Middle frontal gyrus (tissue), 1 donor: ENCODE data around the gene VOPP1.
"Not testable (repeated sequence)": the region's sequence is repeated elsewhere in the genome, so short reads cannot be mapped to it uniquely, and the experiment has no call there.

Experiments
- DNase-seq: peaks from one replicate; pipeline ENCODE4 v3.0.0-alpha.2; 2015; ENCODE audit warnings: low spot score; ENCODE audit errors: extremely low spot score

VOPP1 gene

DNA sequence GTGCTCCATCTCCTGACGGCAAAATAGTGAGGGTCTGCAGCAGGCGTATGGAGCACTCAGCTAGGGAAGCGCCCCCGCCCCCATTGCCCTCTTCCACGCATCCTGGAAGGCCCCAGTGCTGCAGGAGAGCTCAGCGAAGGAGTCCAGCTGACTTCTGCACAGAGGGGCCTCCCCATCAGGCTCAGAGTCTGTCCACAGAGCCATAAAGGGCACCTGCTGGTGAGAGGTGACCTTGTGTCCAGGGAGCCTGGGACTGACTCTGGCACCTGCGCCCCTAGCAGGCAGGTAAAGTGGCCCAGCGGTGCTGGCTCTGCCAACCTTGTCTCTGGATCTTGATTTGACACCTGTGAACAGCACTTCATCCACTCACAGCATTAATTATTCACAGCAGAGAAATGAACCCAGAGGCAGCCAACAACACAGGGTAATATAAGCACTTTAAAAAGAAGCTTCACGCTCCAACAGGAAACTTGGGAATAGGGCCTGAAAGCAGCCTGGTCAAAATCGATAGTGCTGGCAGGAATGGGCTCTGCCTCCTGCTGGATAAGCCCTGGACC, 59.6 kb downstream of the VOPP1 start:
- no peak for DNase-seq

DNA sequence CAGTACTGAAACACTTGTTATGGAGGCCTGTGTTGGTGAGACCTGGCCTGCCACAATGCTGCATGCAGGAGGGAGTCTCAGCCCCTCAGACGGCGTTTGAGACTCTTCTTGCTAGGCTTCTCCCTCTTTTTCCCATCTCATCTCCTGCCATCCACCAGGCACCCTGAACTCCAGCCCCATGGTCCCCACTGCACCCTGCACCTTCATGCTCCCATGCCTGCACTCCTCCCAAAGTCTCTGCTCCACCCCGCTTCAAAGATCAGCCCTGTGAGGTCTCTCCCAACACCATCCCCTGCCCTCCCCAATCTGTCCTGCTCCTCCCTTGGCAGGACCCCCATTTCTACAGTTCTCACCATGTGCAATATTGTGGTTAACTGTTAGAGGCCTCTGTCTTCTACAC, 61.7 kb downstream of the VOPP1 start:
- no peak for DNase-seq

DNA sequence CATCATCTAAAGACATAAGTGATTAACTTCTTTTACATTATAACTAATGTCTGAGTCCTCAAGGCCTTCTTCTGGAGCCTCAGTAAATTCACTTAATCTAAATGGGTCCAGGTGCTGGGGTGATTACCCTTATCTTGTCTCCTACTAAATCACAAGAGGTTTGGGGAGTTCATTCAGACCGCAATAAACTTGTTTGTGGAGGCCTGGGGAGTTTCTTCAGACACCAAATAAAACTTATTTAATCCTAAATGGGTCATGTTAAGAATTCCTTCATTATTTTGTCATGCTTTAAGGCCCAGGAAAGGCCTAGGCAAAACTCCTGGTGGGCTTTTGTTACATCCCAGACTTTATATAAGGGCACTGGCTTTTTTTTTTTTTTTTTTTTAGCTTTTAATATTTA, 62.1 kb downstream of the VOPP1 start:
- DNase-seq: not testable (repeated sequence)

DNA sequence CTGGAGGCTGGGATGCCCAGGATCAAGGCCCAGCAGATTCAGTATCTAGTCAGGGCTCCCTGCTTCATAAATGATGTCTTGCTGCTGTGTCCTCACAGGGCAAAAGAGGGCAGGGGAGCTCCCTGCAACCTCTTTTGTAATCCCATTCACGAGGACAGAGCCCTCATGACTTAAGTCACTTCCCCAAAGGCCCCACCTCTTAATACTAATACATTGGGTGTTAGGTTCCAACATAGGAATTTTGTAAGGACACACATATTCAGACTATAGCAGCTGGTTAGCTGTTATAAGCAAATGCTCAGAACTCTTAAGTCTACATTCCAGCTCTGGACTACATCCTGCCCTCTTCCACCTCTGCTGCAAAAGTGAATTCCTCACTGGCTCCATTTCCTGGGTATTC, 63.0 kb downstream of the VOPP1 start:
- DNase-seq: no peak

DNA sequence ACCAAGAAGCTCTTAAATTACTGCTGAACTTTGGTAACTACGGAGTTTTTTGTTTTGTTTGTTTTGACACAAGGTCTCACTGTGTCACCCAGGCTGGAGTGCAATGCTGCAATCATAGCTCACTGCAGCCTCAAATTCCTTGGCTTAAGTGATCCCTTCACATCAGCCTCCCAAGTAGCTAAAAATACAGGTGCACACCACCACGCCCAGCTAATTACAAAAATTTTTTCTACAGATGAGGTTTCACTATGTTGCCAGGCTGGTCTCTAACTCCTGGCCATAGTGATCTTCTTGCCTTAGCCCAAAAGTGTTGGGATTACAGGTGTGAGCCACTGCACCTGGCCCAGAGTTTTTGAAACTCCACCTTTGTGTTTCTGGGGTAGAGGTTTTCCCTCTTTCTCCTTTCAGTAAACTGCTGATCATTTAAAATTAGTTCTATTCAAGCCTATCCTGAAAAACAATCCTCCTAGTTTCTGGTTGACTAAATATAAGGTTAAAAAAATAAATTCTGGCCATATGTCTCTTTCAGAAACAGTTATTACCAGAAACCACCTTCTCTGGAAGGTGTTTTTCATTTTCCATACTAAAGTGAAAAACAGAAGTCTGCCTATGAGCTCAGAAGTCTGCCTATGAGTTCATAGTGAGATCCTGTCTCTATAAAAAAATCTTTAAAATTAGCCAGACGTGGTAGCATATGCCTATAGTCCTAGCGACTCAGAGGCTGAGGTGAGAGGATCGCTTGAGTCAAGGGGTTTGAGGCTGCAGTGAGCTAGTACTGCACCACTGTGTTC, 63.9 kb downstream of the VOPP1 start:
- DNase-seq: no peak

DNA sequence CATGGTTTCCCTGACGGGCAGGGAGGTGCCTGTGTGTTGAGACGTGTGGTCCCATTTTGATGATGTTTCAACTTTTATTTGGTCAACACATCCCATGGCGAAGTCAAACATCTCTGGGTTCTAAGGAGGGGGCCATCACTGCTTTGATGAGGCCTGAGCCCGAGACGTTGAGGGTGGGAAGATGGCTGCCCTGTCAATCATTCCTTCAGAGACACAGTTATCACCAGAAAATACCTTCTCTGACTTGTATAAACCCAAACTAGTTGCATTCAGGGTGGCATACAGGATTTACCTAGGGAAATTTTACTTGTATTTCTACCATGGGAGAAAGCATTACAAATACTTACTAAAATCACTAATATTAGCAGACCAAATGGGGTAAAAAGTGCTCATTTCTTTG, 64.6 kb downstream of the VOPP1 start:
- no peak for DNase-seq

DNA sequence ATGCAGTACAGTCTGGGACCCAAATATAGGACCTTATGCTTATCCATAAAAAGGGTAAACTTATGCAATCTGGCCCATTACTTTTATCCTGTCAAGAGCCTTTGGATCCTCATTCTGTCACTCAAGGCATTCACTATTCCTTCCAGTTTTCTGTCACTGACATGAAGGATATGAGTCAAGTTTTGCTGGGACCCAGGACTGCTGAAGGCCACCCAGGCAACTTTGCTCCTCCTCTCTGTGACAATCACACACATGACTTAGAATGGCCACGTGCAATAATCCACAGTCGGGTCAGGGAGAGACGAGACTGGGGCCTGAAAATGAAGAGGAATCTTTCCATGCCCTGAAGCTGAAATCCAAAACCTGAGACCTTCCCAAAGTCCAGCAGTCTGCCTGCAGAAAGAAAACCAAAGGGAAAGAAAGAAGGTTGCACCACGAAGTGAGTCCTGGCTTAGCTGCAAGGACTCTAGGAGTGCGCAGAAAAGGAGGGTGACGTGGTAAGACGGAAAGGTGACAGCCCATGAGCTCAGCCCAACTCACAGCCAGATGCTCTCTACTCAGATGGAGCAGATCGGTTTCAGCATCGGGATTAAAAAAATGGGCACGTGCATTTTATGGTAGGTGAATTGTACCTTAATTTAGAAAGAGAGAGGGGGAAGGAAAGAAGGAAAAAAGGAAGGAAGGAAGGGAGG, 67.2 kb downstream of the VOPP1 start:
- DNase-seq: no peak

DNA sequence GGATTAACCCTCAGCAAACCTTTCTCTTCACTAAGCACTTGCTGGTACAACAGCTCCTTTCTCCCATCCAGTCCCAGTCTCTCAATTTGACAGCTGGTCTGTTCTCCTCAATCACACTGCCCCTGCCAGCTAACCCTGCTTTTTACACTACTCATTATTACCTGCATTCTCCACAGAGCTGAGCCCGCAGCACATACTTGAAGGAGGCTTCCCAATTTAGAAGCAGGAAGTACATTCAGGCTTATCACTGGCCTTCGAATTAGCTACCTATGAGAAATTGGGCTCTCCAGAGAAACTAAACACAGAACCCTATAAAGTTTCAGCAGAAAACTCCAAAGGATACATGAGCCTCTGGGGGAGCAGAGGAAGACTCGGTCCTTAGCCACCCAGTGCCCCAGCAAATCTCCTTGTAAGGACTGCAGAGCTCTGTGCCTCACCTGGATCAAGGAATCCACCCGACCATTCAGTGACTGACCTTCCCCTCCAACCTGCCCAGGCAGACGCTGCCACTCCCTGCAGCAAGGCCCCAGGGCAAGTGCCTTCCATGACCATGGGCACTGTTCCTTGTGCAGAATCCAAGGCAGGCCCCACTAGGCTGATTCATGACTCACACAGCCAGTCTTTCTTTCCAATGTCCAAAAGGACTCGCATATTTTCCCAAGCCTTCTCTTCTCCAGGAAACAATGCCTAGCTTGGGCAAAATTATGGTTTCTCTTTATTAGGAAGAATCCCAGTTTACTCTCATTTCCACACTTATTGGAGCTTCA, 68.0 kb downstream of the VOPP1 start:
- no peak for DNase-seq

DNA sequence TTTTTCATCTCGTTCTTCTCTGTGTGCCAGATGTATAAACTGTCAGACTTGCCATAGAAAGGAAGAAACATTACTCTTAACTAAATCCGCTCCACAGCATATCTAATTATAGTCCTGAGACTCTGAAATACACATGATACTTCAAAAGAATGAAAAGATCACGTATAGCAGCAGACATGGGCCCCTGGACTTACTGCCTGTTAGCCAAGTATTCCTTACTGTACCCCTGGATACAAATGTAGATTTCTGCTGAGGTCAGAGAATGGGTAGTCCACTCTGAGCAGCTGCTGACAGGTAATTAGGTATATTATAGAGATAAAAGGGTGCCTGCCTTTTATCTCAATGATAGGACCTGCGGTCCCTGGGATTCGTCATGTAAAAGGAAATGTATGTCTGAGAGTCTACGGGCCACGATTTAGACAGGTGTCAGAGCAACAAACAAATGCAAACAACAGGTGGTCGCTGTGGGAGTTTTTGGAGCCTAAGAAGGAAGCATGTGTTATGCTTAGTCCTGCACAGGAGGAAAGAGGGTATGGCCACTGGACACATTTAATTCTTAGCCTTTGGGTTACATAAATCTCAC, 69.4 kb downstream of the VOPP1 start:
- DNase-seq: no peak

DNA sequence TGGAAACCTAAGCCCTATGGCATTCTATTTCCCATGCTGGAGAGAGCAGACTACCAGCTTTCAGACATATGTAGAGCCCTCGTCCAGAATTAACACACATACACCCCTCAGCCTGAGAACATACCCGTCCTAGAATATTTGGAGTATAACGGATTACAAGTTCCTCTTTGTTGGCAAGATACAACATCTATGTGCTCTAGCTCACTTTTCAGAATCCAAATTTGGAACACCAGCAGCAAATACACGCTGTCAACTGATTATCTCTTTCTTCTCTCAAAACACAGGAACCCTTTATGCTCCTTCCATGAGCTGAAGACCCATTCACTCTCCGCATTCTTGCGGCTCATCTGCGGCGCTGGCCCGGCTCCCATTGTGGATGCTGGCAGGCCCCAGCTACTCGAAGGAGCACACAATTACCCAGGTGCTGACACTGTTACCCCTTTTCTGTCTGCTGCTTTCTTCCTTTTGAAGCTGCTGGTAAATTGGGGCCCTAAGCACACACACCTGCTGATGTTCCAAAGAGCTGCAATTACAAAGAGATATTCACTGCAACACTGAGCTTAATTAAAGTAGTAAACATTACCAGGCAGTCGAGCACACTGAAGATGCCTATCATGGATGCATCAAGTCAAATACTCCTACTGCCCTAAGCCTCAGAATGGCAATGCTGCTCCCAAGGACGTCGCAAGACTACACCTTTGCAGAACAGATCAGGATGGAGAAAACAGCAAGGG, 70.0 kb downstream of the VOPP1 start:
- DNase-seq: no peak

DNA sequence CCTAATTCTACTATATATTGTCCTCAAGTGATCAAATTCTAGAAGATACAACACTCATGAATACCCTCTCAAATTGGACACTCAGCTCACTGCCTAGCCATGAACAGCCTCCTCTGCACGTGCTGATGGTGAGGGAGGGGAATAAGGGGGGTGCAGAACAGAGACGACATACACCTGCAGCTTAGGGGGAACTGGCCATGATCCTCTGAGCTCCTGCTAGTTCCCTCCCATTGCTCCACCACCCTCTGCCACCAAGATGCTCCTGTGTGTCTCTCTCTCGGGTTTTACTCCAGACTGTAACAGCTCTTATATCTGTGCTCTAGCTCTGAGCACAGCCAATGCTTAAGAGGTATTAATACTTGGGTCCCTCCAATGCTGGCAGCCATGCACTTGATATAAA, 70.7 kb downstream of the VOPP1 start:
- no peak for DNase-seq

DNA sequence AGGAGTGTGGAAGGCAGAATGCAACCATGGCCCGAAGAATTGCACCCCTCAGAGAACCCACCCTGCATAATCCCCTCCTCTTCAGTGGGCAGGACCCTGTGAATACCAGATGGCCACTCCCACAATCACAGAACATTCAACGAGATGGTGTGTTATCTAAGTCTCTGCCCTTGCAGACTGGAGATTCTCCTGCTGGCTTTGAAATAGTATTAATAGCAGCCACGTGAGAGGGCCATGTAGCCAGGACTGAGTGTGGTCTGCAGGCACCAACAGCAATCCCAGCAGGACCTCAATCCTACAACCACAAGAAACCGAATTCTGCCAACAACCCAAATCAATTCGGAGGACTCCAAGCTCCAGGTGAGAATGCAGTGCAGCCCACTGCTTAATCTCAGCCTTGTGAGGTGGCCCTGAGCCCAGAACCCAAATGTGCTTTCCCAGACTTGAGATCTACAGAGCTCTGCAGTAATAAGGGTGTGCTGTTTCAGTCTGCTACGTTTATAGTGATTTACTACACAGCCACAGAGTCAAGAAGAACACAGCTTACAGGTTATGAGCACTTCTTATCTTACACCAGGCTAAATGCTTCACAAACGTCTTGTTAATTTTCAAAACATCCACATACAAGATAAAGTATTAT, 72.1 kb downstream of the VOPP1 start:
- no peak for DNase-seq

DNA sequence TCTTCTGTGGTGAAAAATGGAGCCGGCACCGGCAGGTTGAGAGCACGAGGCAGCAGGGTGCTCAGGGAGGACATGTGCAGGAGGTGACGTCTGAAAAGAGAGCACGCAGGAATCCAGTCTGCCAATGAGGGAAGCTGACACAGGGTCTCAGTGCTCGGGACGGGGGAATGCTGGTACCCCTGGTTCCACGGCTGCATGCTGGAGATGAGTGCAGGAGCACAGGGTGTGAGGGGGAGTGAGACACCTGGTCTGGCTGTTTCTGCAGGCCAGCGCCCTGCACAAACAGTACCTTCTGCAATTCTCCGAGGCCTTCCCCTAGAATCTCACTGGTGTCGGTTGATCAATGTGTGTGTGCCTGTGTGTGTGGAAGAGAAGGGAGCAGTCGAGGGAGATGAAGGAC, 72.7 kb downstream of the VOPP1 start:
- DNase-seq: no peak

DNA sequence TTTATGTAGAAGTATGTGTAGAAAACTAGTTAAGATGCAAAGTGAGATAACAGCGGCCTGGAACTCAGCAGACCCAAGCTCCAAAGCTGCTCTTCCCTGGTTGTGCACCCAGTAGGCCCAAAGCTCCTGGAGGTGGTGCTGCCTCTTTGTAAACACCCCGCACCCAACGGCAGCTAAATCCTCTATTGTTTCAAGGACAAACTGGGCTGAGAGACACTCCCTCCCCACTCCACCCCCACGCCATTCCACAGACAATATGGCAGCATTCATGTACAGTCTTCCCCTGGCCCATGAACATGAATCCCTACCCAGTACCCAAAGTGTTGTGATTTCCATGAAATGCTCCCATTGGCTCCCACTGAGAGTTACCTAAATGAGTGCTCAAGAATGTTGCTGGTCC, 73.5 kb downstream of the VOPP1 start:
- no peak for DNase-seq

DNA sequence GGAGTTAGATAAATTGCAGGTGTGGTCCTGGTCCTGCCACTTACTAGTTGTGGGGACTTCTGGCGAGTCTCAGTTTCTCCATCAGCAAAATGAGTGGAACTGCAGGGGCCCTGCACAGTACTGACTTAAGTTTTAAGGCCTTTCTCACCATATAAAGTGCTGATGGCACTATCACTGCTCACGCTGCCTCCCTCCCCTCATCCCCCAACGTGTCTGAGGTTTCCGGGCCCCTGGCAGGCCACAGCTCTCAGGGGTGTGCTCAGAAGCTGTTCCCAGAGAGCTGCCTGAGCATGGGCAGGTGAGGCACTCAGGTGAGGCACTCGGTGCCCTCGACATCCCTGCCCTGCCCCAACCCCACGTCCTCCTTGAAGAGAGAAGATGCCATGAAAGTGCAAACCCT, 74.2 kb downstream of the VOPP1 start:
- DNase-seq: no peak

DNA sequence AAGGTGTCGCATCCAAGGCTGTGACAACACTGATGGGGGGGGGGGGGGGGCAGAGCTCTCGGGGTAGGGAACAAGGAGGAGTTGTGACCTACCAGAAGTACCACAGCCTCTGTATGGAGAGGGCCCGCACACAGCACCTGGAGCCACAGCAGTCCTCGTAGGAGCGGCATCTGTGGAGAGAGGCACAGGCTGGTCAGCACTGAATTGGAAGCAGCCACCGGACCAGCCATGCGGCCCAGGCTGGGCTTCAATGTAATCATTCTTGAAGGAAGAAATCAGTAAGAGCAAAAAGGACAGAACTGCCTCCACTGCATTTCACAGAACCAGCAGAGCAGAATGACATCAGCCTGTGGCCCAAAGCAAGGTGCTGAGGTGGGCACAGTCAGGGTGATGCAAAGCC, 74.8 kb downstream of the VOPP1 start:
- DNase-seq: no peak

DNA sequence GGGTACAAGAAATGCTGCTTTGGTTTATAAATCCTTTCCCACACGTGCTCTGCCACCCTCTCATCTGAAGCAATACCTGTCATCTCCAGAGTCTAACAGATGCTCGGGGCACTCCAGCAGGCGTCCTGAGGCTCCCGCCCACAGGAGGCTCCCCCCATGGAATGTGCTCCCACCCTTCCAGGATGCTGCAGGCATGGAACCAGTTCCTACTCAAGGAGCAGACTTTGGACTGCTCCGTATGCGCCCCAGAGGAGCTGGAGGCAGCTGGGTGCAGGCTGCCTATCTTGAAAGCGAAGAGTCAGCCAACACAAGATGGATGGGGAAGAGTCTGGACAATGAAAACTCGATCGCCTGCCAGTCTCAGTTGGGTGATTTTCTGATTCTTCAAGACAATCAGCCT, 75.4 kb downstream of the VOPP1 start:
- no peak for DNase-seq

DNA sequence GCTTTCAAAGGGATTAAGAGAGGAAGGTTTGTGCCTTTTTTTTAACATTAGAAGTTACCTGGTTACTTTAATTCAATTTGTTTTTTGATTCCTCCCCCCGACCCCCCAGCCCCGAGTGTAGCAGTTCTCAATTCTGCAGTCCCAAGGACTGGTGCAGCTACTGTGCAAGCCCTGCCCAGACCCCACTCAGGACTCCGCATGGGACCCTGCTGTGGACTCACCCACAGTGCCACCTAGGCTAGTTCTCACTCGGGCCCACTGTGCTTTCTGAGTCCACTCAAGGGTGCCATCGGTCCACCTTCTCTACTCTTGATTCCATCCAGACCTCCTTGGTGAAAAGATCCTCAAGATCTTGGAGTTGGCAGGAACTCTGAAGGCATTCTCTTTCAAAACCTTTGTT, 77.4 kb downstream of the VOPP1 start:
- DNase-seq: no peak

DNA sequence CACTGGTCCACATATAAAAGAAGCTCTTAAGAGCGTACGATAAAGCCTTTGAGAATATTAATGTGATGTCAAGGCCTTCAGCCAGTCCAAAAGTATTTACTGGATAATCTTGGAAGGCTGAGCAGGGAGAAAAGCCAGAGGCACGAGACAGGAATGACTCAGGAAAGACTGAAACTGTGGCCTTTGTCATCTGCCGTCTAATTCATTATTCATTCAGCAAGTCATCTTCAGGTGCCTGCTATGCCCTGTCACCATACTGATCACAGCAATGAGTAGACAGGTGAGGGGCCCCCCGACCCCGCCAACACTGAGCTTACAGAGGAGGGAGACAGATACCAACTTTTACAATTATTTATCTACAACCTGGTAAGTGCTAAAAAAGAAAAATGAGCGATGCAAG, 78.9 kb downstream of the VOPP1 start:
- DNase-seq: no peak

DNA sequence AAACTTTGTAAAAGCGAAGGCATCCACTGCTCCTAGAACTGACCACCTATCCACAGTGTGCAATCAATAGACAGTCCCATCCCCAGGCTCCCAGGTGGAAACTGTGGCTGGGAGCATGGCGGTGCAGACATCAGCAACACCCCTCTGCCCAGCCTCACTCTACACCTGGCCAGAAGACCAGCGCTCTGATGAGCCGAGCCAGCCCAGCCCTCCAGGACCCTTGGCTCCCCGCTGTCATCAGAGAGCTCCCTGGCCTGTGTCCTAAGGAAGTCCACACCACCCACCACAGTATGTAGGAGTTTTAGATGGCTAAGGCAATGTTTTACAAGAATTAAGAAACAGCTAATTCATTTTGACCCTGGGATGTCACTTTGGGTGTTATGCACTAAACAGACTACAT, 81.0 kb downstream of the VOPP1 start:
- DNase-seq: no peak

DNA sequence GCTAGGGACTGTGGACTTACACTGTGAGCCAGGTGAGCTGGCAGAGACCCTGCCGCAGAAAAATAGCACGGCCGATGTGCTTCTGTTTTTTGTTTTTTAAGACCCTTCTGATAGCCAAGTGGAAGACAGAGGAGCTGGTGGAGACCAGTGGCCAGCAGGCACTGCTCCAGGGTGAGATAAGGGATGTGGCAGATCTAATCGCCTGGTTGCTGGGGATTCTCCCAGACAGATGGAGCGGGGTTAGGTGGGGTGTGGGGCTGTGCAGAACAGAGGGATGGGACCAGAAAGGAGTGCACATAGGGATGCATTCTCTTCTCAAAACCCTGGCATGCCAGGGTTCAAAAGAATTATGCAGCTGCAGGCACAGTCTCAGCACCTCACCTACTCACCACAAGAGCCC, 82.2 kb downstream of the VOPP1 start:
- no peak for DNase-seq
